Testis (tissue), 2 donors: ENCODE results near the gene LDHAL6B.

Source experiments
- CTCF ChIP-seq, 3 experiments: fragments of 450-650 bp in 2 of 3; fragments of 200-600 bp in 1 of 3; sonication (generic) in 1 of 3; IDR thresholded peaks; one replicate each; pipeline ENCODE4 v1.5.1; 2016 to 2019; ENCODE audit warnings: antibody characterized with exemption in 3 of 3, mild to moderate bottlenecking in 2 of 3, moderate library complexity in 1 of 3
- POLR2A ChIP-seq: fragments of 450-650 bp; IDR thresholded peaks from one replicate; pipeline ENCODE4 v1.6.1; 2017; ENCODE audit warnings: antibody characterized with exemption, mild to moderate bottlenecking, moderate library complexity

- no peak for TF ChIP-seq CTCF (IDR thresholded peaks at IDR 0.05)
- no peak for TF ChIP-seq POLR2A
Observed at GRCh38 chr15:59237119-59237855, 30.6 kb downstream of the LDHAL6B start.
